H9 (cell line): ENCODE data around the gene ZRANB1. TPM values are rescaled to one million over a fixed set of nuclear protein-coding genes. Genes with fewer than 3 reads are reported as not detected.

ENCODE experiments used
- DNase-seq: peaks from one replicate; pipeline ENCODE4 v3.0.0-alpha.2; 2017
- H2AFZ ChIP-seq: one replicate; pipeline ENCODE4 v1.6.1; 2013; ENCODE audit warnings: mild to moderate bottlenecking, low read length, control low read depth, moderate library complexity
- H2AK5ac ChIP-seq: 2 replicates; pipeline ENCODE4 v1.6.1; 2013; ENCODE audit warnings: low read length, control low read depth, mixed read lengths; ENCODE audit not compliant: insufficient read length
- H2BK120ac ChIP-seq: one replicate; pipeline ENCODE4 v1.6.1; 2013; ENCODE audit warnings: low read depth, mild to moderate bottlenecking, low read length, control low read depth, inconsistent platforms; ENCODE audit not compliant: poor library complexity, severe bottlenecking
- H2BK12ac ChIP-seq: 2 replicates; pipeline ENCODE4 v1.6.1; 2013; ENCODE audit warnings: low read length, control low read depth, mixed read lengths, low read depth; ENCODE audit not compliant: insufficient read length
- H2BK15ac ChIP-seq: 2 replicates; pipeline ENCODE4 v1.6.1; 2013; ENCODE audit warnings: low read depth, low read length, control low read depth
- H2BK20ac ChIP-seq: one replicate; pipeline ENCODE4 v1.6.1; 2013; ENCODE audit warnings: low read depth, mild to moderate bottlenecking, low read length, control low read depth, inconsistent platforms; ENCODE audit not compliant: poor library complexity, severe bottlenecking
- H2BK5ac ChIP-seq: 2 replicates; pipeline ENCODE4 v1.6.1; 2013; ENCODE audit warnings: low read length, control low read depth, mixed read lengths; ENCODE audit not compliant: insufficient read length
- H3K14ac ChIP-seq: 2 replicates; pipeline ENCODE4 v1.6.1; 2013; ENCODE audit warnings: low read length, control low read depth; ENCODE audit not compliant: insufficient read depth
- H3K18ac ChIP-seq: 2 replicates; pipeline ENCODE4 v1.6.1; 2013; ENCODE audit warnings: low read depth, mild to moderate bottlenecking, mixed read lengths, low read length, control low read depth; ENCODE audit not compliant: insufficient read length
- H3K23ac ChIP-seq: 2 replicates; pipeline ENCODE4 v1.6.1; 2013; ENCODE audit warnings: low read length, control low read depth, mixed read lengths, low read depth; ENCODE audit not compliant: insufficient read length
- H3K23me2 ChIP-seq: 2 replicates; pipeline ENCODE4 v1.6.1; 2013; ENCODE audit warnings: low read depth, mild to moderate bottlenecking, mixed read lengths, low read length, control low read depth; ENCODE audit not compliant: insufficient read length, poor library complexity, severe bottlenecking
- H3K27ac ChIP-seq: 2 replicates; pipeline ENCODE4 v1.5.1; 2013; ENCODE audit warnings: low read length, control low read depth, mixed read lengths, low read depth; ENCODE audit not compliant: insufficient read length
- H3K27me3 ChIP-seq: 2 replicates; pipeline ENCODE4 v1.6.1; 2013; ENCODE audit warnings: low read length, control low read depth, inconsistent platforms; ENCODE audit not compliant: insufficient read depth
- H3K4ac ChIP-seq: 2 replicates; pipeline ENCODE4 v1.6.1; 2013; ENCODE audit warnings: low read depth, mild to moderate bottlenecking, control low read depth, inconsistent platforms, low read length, moderate library complexity
- H3K4me1 ChIP-seq: 2 replicates; pipeline ENCODE4 v1.6.1; 2013; ENCODE audit warnings: low read length, control low read depth, inconsistent platforms; ENCODE audit not compliant: insufficient read depth
- H3K4me2 ChIP-seq: 2 replicates; pipeline ENCODE4 v1.6.1; 2013; ENCODE audit warnings: low read length, control low read depth, mixed read lengths; ENCODE audit not compliant: insufficient read length, insufficient read depth
- H3K56ac ChIP-seq: 2 replicates; pipeline ENCODE4 v1.6.1; 2013; ENCODE audit warnings: low read depth, mild to moderate bottlenecking, mixed read lengths, low read length, control low read depth; ENCODE audit not compliant: insufficient read length
- H3K79me1 ChIP-seq: 2 replicates; pipeline ENCODE4 v1.6.1; 2013; ENCODE audit warnings: low read depth, mild to moderate bottlenecking, moderate library complexity, low read length, control low read depth, inconsistent platforms; ENCODE audit not compliant: insufficient read depth, poor library complexity, severe bottlenecking
- H3K79me2 ChIP-seq: 2 replicates; pipeline ENCODE4 v1.6.1; 2013; ENCODE audit warnings: low read length, control low read depth, inconsistent platforms; ENCODE audit not compliant: insufficient read depth
- H3K9ac ChIP-seq: 2 replicates; pipeline ENCODE4 v1.6.1; 2013; ENCODE audit warnings: low read length, control low read depth, mixed read lengths; ENCODE audit not compliant: insufficient read length; ENCODE audit errors: extremely low read depth
- H3K9me3 ChIP-seq: one replicate; pipeline ENCODE4 v1.6.1; 2013; ENCODE audit warnings: low read depth, low read length, inconsistent platforms; ENCODE audit not compliant: control insufficient read depth
- H3T11ph ChIP-seq: one replicate; pipeline ENCODE4 v1.6.1; 2013; ENCODE audit warnings: mild to moderate bottlenecking, low read length, control low read depth, inconsistent platforms
- H4K20me1 ChIP-seq: one replicate; pipeline ENCODE4 v1.6.1; 2013; ENCODE audit not compliant: control insufficient read depth, insufficient read length, insufficient read depth
- H4K5ac ChIP-seq: 2 replicates; pipeline ENCODE4 v1.6.1; 2013; ENCODE audit warnings: low read depth, mild to moderate bottlenecking, mixed read lengths, low read length, control low read depth; ENCODE audit not compliant: insufficient read length
- H4K8ac ChIP-seq: replicated peaks from 2 replicates; pipeline ENCODE4 v1.6.1; 2013; ENCODE audit warnings: low read length, control low read depth, mixed read lengths, low read depth; ENCODE audit not compliant: insufficient read length
- H4K91ac ChIP-seq: 2 replicates; pipeline ENCODE4 v1.6.1; 2013; ENCODE audit warnings: low read depth, mild to moderate bottlenecking, moderate library complexity, mixed read lengths, low read length, control low read depth; ENCODE audit not compliant: insufficient read length
- H3K27ac Mint-ChIP-seq, 3 experiments: 2 replicates in 2 of 3; 3 replicates in 1 of 3; pipeline ENCODE4 v1.8.0; 2020 to 2021; ENCODE audit warnings: mixed read lengths in 3 of 3, mild to moderate bottlenecking in 1 of 3, moderate library complexity in 1 of 3
- H3K27me3 Mint-ChIP-seq: 2 replicates; pipeline ENCODE4 v1.8.0; 2021; ENCODE audit warnings: low read depth, mild to moderate bottlenecking, moderate library complexity, mixed read lengths
- H3K36me3 Mint-ChIP-seq, 3 experiments: 2 replicates in 2 of 3; 3 replicates in 1 of 3; pipeline ENCODE4 v1.8.0; 2020 to 2021; ENCODE audit warnings: low read depth in 3 of 3, mixed read lengths in 3 of 3; ENCODE audit not compliant: insufficient read depth in 1 of 3
- H3K4me1 Mint-ChIP-seq, 2 experiments: 2 replicates each; pipeline ENCODE4 v1.8.0; 2020; ENCODE audit warnings: mixed read lengths in 2 of 2
- H3K4me3 Mint-ChIP-seq, 2 experiments: 2 replicates in 1 of 2; 3 replicates in 1 of 2; pipeline ENCODE4 v1.8.0; 2020 to 2021; ENCODE audit warnings: mild to moderate bottlenecking in 2 of 2, mixed read lengths in 2 of 2, moderate library complexity in 1 of 2
- H3K9me3 Mint-ChIP-seq, 2 experiments: 2 replicates in 1 of 2; 3 replicates in 1 of 2; pipeline ENCODE4 v1.8.0; 2020; ENCODE audit warnings: mild to moderate bottlenecking in 2 of 2, mixed read lengths in 2 of 2, moderate library complexity in 1 of 2
- CTCF ChIP-seq: fragments of 200-600 bp; sonication (generic); conservative IDR thresholded peaks from 3 replicates; pipeline ENCODE4 v1.8.0; 2021; ENCODE audit warnings: antibody characterized with exemption, mild to moderate bottlenecking
- WGBS: extraction: QIAGEN DNeasy Blood & Tissue Kit; methylation state at CpG from one replicate; pipeline ENCODE4 v1.1.7; 2013; ENCODE audit warnings: missing lambda C conversion rate, low lambda C conversion rate, mixed read lengths; ENCODE audit not compliant: insufficient read length; ENCODE audit errors: extremely low coverage; 5-methylcytosine and 5-hydroxymethylcytosine counted together
- total RNA-seq: library from RNA; stranded (reverse); gene quantifications from 2 replicates; pipeline ENCODE4 v1.2.1, GENCODE V29; 2021

ZRANB1 gene
- total RNA-seq, 1 experiment from 2014 or later = 17.4 TPM

GRCh38 chr10:124999433-125000365 is 57.8 kb downstream of the ZRANB1 start:
- Histone ChIP-seq H4K20me1 (no peaks in the 10 kb centered on the region), H2BK15ac (no peak overlapping the region), H3K23ac (no peak overlapping the region), H2BK12ac (no peak overlapping the region), H3K4ac (no peak overlapping the region), H3K9me3 (no peaks in the 10 kb centered on the region), H3K27ac (no peak overlapping the region), H3K79me2 (peaks cover 4% of the 10 kb centered on the region; the same call in 1 of the 2 replicates), H3K4me2 (no peak overlapping the region), H3K56ac (no peak overlapping the region), H2BK20ac (no peak overlapping the region), H3K14ac (no peak overlapping the region), H3K18ac (no peak overlapping the region), H4K5ac (no peak overlapping the region), H3T11ph (no peak overlapping the region), H3K27me3 (no peaks in the 10 kb centered on the region), H3K9ac (no peak overlapping the region), H2AFZ (no peak overlapping the region), H2AK5ac (no peak overlapping the region), H2BK120ac (no peak overlapping the region), H3K23me2 (no peaks in the 10 kb centered on the region), H3K79me1 (peaks cover 5% of the 10 kb centered on the region), H4K91ac (no peak overlapping the region), H2BK5ac (no peak overlapping the region), H3K4me1 (no peaks in the 10 kb centered on the region), H4K8ac (no peak overlapping the region)
- DNase-seq = no peak
- no CpG with 5 or more reads among the region's 29 CpGs for WGBS
- Mint-ChIP-seq H3K4me3 (no peak overlapping the region), H3K4me1 (no peaks in the 10 kb centered on the region), H3K36me3 (peaks cover 52 to 94% (median 78%) of the 10 kb centered on the region in 3 experiments), H3K27ac (peak overlapping the region in 2 of 3 experiments; percentile 36 to 44; a peak in 2 of 7 replicates), H3K27me3 (peaks cover 4% of the 10 kb centered on the region; the same call in 1 of the 2 replicates), H3K9me3 (no peaks in the 10 kb centered on the region)
- no peak for TF ChIP-seq CTCF
